ENCODE data around the gene GABRA4. TPM values are rescaled to one million over a fixed set of nuclear protein-coding genes. Genes with fewer than 3 reads are reported as not detected.

The GABRA4 gene
- total and polyA plus RNA-seq, 2 donors (not counting 1 experiment from before 2014, with no cell fraction given): not detected

DNA sequence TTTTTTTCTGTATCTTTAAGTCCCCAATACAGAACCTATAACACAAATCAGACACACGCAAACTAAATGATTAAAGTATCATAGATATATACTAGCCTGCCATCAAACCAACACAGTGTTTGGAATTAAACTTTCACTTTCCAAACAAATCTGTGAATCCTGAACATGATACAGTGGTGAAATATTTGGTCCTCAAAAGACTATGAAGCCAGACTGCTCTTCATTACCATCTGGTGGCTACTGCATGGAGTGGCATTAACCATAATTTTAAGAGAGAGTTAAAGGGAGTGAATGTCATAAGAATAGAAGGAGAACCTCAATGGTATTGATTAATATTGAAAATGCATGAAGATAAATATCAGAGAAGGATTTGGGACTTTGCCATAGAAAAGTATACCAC is 9.2 kb upstream of the GABRA4 start:
- DNase-seq (ENCODE audit: low read depth in 2 of 2): peak; percentile 29 to 65
- Histone ChIP-seq H3K4me2 (ENCODE audit: extremely low read depth, insufficient read depth, low read length) (no peak overlapping the region), H3K4me1 (ENCODE audit: control insufficient read depth, extremely low read depth, insufficient read depth, low read length) (no peaks in the 10 kb centered on the region), H3K36me3 (ENCODE audit: control insufficient read depth, insufficient read depth, low read length) (no peaks in the 10 kb centered on the region), H2AFZ (ENCODE audit: low read length) (no peak overlapping the region), H3K9me3 (ENCODE audit: control insufficient read depth, insufficient read depth, low read depth, low read length) (no peaks in the 10 kb centered on the region), H3K27me3 (ENCODE audit: control insufficient read depth, insufficient read depth, low read length) (no peaks in the 10 kb centered on the region), H3K9ac (ENCODE audit: insufficient read depth, low read length) (no peak overlapping the region), H3K27ac (ENCODE audit: insufficient read depth, low read length) (no peak overlapping the region), H4K20me1 (ENCODE audit: control insufficient read depth, extremely low read depth, insufficient read depth, low read length) (no peaks in the 10 kb centered on the region), H3K79me2 (ENCODE audit: control insufficient read depth, insufficient read depth, low read length) (no peaks in the 10 kb centered on the region), H3K4me3 (replicated peaks in 1 of 4; ENCODE audit: control extremely low read depth in 1 of 4, insufficient read depth in 1 of 4, low read depth in 3 of 4, low read length in 4 of 4) (no peak overlapping the region)
- TF ChIP-seq EZH2 (IDR thresholded peaks at IDR 0.05; ENCODE audit: low read length, missing control alignments): no peak
- TF ChIP-seq CTCF (conservative IDR thresholded peaks at IDR 0.05 in 1 of 2, IDR thresholded peaks at IDR 0.05 in 1 of 2; ENCODE audit: low read depth in 1 of 2, low read length in 2 of 2): peak; percentile 38 to 74

DNA sequence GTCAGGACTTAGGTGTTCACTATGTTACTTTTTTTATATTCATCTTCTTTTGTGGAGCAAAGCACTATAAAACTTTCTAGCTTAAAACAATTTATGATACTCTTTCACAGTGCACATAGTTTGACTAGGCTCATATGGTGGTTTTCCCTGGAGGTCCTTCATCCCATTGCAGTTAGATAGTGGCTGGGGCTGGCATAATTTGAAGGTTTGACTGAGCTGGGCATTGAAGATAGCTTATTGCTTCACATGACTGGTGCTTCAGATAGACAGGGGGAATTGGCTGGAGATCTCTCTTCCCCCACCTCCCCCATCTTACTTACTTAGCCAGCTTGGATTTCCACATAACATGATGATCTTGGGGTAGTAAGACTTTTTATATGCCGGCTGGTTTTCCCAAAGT is 7.0 kb upstream of the GABRA4 start:
- Histone ChIP-seq H4K20me1 (ENCODE audit: control insufficient read depth, extremely low read depth, insufficient read depth, low read length) (no peaks in the 10 kb centered on the region), H3K9me3 (ENCODE audit: control insufficient read depth, insufficient read depth, low read depth, low read length) (no peaks in the 10 kb centered on the region), H3K27ac (ENCODE audit: insufficient read depth, low read length) (no peak overlapping the region), H3K4me2 (ENCODE audit: extremely low read depth, insufficient read depth, low read length) (no peak overlapping the region), H3K4me1 (ENCODE audit: control insufficient read depth, extremely low read depth, insufficient read depth, low read length) (no peaks in the 10 kb centered on the region), H3K36me3 (ENCODE audit: control insufficient read depth, insufficient read depth, low read length) (no peaks in the 10 kb centered on the region), H2AFZ (ENCODE audit: low read length) (no peak overlapping the region), H3K9ac (ENCODE audit: insufficient read depth, low read length) (no peak overlapping the region), H3K27me3 (ENCODE audit: control insufficient read depth, insufficient read depth, low read length) (no peaks in the 10 kb centered on the region), H3K4me3 (replicated peaks in 1 of 4; ENCODE audit: control extremely low read depth in 1 of 4, insufficient read depth in 1 of 4, low read depth in 3 of 4, low read length in 4 of 4) (no peak overlapping the region), H3K79me2 (ENCODE audit: control insufficient read depth, insufficient read depth, low read length) (no peaks in the 10 kb centered on the region)
- no peak for TF ChIP-seq CTCF (conservative IDR thresholded peaks at IDR 0.05 in 1 of 2, IDR thresholded peaks at IDR 0.05 in 1 of 2; ENCODE audit: low read depth in 1 of 2, low read length in 2 of 2)
- TF ChIP-seq EZH2 (IDR thresholded peaks at IDR 0.05; ENCODE audit: low read length, missing control alignments): no peak
- DNase-seq (ENCODE audit: low read depth in 2 of 2): no peak

DNA sequence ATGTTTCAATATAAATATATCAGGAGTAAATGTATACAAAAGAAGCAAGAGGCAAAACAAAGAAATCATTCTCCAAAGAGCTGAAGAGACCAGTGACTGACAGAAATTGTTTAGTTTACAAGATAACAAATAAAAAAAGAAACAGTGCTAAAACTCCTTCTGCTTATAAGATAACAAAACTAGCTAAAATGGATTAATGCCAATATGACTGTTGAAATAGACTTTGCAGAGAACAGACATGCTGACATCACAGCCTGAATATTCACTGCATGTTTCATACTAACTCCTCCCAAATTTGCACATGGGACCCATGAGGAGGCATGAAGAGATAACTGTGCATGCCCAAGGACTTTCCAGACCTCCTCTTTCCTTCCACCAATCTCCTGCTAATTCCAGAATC is 6.2 kb upstream of the GABRA4 start:
- Histone ChIP-seq H3K4me1 (ENCODE audit: control insufficient read depth, extremely low read depth, insufficient read depth, low read length) (no peaks in the 10 kb centered on the region), H3K9me3 (ENCODE audit: control insufficient read depth, insufficient read depth, low read depth, low read length) (no peaks in the 10 kb centered on the region), H3K9ac (ENCODE audit: insufficient read depth, low read length) (no peak overlapping the region), H3K27ac (ENCODE audit: insufficient read depth, low read length) (no peak overlapping the region), H3K4me3 (replicated peaks in 1 of 4; ENCODE audit: control extremely low read depth in 1 of 4, insufficient read depth in 1 of 4, low read depth in 3 of 4, low read length in 4 of 4) (no peak overlapping the region), H3K36me3 (ENCODE audit: control insufficient read depth, insufficient read depth, low read length) (no peaks in the 10 kb centered on the region), H3K79me2 (ENCODE audit: control insufficient read depth, insufficient read depth, low read length) (no peaks in the 10 kb centered on the region), H3K4me2 (ENCODE audit: extremely low read depth, insufficient read depth, low read length) (no peak overlapping the region), H3K27me3 (ENCODE audit: control insufficient read depth, insufficient read depth, low read length) (no peaks in the 10 kb centered on the region), H4K20me1 (ENCODE audit: control insufficient read depth, extremely low read depth, insufficient read depth, low read length) (no peaks in the 10 kb centered on the region), H2AFZ (ENCODE audit: low read length) (no peak overlapping the region)
- peak; percentile 34 to 73 for DNase-seq (ENCODE audit: low read depth in 2 of 2)
- no peak for TF ChIP-seq CTCF (conservative IDR thresholded peaks at IDR 0.05 in 1 of 2, IDR thresholded peaks at IDR 0.05 in 1 of 2; ENCODE audit: low read depth in 1 of 2, low read length in 2 of 2)
- no peak for TF ChIP-seq EZH2 (IDR thresholded peaks at IDR 0.05; ENCODE audit: low read length, missing control alignments)

All from fibroblast of lung (primary cell).